Stimulated activated CD8-positive, alpha-beta memory T cell treated with anti-CD3 and anti-CD28 coated beads, Interleukin-2, amount 100 ng/mL, for 1 hour (primary cell): ENCODE data around the gene ITPKB.
"Not testable (repeated sequence)": the region's sequence is repeated elsewhere in the genome, so short reads cannot be mapped to it uniquely, and the experiment has no call there.

Experiments
- DNase-seq, 2 donors: peaks; one replicate each; pipeline ENCODE4 v3.0.0-alpha.2; 2020; ENCODE audit warnings: low read depth in 2 of 2

Gene ITPKB

GRCh38 chr1:226754793-226755533 is 15.9 kb upstream of the ITPKB start:
- DNase-seq = no peak

- no peak for DNase-seq
Observed at GRCh38 chr1:226754097-226754496, 15.0 kb upstream of the ITPKB start.

DNA sequence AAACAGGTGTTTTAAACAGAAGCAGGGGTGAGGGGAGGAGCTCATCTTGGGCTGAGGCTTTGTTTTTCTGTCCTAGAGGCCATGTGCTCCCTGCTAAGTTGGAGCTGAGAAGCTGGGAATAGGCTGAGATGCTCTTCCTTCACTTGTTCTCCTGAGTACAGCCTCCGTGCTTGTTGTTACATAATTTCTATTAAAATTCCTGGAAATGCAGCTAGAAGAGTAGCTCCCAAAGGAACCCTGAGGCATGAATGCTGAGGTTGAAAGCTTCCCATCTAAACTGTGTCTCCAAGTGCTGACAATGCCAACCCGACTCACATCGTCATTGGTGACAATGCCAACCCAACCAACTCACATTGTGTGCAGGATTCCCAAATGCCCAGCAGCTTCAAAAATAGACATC is 12.6 kb upstream of the ITPKB start:
- no peak for DNase-seq

- DNase-seq = no peak
Observed at GRCh38 chr1:226751214-226751613, 12.1 kb upstream of the ITPKB start.

- no peak for DNase-seq
Observed at GRCh38 chr1:226749467-226749866, 10.4 kb upstream of the ITPKB start.

- DNase-seq = no peak
Observed at GRCh38 chr1:226748306-226748705, 9.2 kb upstream of the ITPKB start.

DNA sequence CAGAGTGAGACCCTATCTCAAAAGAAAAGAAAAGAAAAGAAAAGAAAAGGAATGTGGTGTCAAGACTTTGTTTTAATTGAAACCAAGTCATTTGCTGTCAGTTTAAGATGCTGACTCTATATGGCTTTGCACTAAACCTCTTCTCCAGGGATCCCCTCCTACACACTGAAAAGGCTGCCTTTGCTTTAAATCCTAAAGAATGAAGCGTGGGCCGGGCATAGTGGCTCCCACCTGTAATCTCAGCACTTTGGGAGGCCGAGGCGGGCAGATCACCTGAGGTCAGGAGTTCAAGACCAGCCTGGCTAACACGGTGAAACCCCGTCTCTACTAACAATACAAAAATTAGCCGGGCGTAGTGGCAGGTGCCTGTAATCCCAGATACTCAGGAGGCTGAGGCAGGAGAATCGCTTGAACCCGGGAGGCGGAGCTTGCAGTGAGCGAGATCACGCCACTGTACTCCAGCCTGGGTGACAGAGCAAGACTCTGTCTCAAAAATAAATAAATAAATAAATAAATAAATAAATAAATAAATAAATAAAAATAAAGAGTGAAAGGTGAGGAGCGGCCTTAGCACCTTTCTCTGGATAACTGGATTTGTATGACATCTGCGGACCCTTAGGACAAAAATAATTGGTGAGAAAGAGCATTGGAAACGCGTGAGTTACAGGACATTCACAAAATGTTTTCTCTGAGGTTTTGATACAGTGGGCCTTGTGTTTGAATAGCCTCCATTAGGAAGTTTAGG is 8.6 kb upstream of the ITPKB start:
- not testable (repeated sequence) for DNase-seq

- DNase-seq = no peak
Observed at GRCh38 chr1:226743259-226743658, 4.2 kb upstream of the ITPKB start.

GRCh38 chr1:226741009-226741408 is 1.9 kb upstream of the ITPKB start:
- DNase-seq = no peak

GRCh38 chr1:226739696-226740065 is 599 bp upstream of the ITPKB start:
- no peak for DNase-seq

DNA sequence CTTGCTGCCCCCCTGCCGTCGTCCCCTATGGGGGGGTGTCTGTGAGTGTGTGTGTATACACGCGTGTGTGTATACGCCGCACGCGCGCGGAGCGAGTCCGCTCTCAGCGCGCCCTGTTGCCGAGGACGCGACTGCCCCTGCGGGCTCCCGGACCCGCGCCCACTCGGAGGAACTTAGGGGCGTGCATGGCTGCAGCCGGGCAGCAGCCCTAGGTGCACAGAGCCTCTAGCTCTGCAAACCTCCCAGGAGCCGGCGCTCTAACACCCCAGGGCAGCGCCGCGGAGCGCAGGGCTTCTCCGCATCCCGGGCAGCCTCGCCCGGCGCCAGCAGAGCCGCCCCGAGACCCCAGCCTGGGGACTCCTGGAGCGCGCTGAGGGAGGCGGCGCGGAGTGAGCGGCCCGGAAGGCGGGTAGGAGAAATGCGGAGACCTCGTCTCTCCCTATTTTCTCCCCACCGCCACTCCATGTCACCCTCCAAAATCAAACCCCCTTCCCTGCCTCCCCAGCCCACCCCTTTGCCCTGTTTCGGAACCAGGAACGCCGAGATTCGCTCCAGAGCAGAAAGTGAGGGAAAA is 574 bp downstream of the ITPKB start:
- DNase-seq = no peak

- DNase-seq = no peak
Observed at GRCh38 chr1:226737819-226738420, 1.2 kb downstream of the ITPKB start.

DNA sequence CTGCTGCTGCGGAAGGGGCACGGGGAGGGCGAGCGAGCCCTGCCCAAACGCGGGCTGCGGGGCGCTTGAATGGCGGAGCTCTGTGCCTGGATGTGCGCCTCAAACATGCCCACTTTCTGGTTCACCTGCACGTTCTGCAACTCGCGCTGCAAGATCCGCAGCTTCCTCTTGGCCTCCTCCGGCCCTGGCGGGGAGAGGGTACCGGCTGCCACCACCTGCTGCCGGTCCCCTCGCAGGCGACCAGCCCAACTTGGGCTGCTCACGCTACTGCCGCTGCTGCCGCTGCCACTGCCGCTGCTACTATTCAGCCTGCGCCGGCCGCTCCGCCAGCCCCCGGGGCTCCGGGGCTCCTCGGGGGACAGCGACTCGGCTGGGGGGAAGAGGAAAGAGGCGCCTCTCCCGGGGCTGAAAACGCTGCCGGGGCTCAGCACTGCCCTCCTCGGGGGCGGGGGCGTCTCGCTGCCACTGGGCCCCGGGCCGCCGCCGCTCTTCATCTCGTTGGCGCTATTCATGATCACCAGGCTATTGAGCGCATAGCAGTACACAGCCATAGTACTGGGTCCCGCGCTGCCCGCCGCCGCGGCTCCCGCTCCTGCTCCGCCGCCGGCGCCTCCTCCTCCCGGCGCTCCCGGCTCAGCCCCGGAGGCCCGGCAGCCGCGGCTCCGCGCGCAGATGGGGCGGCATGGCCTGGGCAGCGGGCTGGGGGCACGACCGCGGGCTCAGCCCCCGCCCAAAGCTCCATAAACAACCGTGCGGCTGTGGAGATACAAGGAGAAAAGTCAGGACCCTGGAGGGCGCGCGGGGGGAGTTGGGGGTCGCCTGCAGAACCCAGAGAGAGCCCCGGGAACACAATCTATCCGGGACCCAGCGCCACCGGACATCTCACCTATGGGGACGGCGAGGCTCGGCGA is 1.9 kb downstream of the ITPKB start:
- peak in 1 of 2 donors; percentile 29 for DNase-seq

- DNase-seq = no peak
Observed at GRCh38 chr1:226736001-226736907, 2.8 kb downstream of the ITPKB start.

- no peak for DNase-seq
Observed at GRCh38 chr1:226735576-226735975, 3.5 kb downstream of the ITPKB start.

GRCh38 chr1:226734611-226735153 is 4.4 kb downstream of the ITPKB start:
- DNase-seq = no peak

GRCh38 chr1:226733876-226734275 is 5.2 kb downstream of the ITPKB start:
- no peak for DNase-seq

GRCh38 chr1:226733304-226733703 is 5.8 kb downstream of the ITPKB start:
- DNase-seq = no peak

DNA sequence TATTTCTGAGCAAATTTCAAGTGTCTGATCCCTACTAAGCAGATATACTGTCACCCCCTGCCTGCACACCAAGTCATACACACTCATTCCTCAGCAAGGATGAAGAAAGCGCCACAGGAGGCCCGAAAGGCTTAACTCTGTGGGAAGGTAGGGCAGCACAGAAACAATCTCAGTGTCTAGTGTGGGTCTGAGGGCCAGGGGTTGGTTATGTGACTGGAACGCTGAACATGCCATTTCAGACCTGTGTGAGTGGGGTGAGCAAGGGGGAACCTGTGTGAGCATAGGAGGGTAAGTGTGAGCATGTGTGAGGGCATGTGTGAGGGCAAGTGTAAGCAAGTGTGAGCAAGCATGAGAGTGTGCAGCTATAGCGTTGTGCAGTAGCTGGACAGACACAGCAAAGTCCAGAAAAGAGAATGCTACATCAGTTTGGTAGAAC is 6.2 kb downstream of the ITPKB start:
- no peak for DNase-seq

- no peak for DNase-seq
Observed at GRCh38 chr1:226731257-226731893, 7.7 kb downstream of the ITPKB start.
